Activated effector memory CD4-positive, alpha-beta T cell treated with anti-CD3 and anti-CD28 coated beads, Interleukin-2, amount 50 U/mL, for 16 hours (primary cell): ENCODE measurements around the gene G6PC3.
"Not testable (repeated sequence)": the region's sequence is repeated elsewhere in the genome, so short reads cannot be mapped to it uniquely, and the experiment has no call there.

Experiments used
- DNase-seq: peaks from one replicate; pipeline ENCODE4 v3.0.0-alpha.2; 2020

The G6PC3 gene

DNA sequence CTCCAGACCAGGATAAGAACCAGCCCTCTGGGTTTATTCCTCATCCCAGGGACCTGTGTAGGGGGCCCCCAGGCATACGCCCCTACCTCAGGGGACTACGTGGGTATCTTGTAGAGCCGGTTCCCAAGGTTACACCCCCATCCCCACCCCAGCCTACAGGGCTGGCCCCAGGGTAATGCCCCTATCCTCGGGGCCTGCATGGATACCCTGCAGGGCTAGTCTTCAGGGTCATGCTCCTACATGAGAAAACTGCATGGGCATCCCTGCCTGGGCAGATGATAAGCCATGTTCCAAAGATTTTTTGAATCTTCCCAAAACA is 38.7 kb downstream of the G6PC3 start:
- no peak for DNase-seq

DNA sequence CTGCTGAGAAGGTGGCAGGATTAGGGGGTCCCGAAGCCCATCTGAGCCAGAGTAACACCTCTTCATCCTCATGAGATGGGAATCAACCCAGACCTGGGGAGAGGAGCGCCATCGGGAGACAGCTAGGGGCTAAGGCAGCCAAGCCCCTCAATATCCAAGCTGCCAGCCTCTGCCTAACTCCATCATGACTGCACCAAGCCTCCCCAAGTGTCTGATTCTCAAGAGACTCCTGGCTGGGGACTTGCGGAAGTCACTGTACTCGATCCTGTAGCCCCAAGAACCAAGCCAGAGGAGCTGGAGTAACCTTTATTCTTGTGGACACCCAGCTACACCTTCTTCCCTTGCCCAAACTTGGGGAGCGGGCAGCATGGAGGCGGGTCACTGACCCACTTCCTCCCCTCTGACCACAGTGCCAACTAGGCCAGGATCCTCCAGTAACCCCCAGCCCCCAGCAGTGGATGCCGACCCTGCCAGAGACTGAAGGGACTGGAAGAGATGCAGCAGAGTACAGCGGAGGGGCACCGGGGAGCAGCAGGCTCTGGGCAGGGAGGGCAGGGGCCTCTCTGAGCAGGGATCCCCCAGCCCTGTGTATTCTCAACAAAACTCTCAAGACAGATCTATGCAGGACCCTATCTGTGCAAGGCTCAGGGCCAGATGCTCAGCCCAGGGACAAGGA is 39.6 kb downstream of the G6PC3 start:
- no peak for DNase-seq

DNA sequence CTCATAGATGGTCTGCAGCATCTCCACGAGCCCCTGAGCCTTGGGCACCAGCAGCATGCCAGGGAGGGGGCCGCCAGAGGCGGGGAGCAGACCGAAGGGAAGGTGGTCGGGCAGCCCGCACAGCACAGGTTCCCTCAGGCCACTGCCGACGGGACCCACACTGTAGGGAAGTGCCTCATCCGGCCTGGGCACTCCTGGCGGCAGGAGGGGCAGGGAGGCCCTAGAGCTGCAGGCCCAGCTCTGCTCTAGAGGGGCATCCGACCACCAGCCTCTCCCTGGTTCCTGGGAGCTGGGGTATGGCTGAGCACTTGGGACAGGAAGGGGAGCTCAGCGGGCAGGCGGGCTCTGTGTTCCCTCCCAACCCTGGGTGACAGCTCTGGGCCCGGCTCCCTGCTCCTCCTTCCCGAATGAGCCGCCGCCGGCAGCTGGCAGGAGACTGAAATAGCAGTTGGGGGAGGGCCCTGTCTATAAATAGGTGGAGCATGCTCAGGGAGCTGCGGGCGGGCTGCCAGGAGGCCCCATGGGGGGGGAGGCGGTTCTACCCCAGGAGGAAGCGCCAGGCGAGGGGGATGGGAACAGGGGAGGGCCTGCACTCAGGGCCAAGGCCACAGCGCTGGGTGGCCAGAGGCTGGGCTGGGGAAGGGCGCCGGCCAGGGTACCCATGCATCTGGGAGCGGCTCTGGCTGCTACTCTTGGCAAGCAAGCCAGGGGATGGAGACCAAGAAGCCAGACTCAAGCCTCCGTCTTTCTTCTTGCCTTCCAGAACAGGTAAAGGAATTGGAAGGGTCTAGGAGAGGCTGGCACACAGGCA is 40.5 kb downstream of the G6PC3 start:
- DNase-seq: peak; percentile 75

DNA sequence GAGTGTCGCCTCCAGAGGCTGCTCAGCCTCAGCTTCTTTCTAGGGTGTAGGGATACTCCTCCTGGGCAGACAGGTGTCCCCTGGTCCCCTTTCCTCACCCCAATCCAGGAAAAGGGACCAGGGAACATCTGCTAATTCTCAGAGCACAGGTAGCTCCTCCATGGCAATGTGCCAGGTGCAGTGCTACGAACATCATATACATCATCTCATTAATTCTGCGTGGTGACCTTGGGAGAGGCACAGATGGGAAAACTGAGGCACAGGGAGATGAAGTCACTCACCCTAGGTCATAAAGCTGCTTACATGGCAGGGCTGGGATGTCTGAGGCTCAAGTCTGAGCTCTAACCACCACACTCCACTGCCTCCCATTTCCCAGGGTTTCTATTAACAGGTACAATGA is 41.2 kb downstream of the G6PC3 start:
- no peak for DNase-seq

DNA sequence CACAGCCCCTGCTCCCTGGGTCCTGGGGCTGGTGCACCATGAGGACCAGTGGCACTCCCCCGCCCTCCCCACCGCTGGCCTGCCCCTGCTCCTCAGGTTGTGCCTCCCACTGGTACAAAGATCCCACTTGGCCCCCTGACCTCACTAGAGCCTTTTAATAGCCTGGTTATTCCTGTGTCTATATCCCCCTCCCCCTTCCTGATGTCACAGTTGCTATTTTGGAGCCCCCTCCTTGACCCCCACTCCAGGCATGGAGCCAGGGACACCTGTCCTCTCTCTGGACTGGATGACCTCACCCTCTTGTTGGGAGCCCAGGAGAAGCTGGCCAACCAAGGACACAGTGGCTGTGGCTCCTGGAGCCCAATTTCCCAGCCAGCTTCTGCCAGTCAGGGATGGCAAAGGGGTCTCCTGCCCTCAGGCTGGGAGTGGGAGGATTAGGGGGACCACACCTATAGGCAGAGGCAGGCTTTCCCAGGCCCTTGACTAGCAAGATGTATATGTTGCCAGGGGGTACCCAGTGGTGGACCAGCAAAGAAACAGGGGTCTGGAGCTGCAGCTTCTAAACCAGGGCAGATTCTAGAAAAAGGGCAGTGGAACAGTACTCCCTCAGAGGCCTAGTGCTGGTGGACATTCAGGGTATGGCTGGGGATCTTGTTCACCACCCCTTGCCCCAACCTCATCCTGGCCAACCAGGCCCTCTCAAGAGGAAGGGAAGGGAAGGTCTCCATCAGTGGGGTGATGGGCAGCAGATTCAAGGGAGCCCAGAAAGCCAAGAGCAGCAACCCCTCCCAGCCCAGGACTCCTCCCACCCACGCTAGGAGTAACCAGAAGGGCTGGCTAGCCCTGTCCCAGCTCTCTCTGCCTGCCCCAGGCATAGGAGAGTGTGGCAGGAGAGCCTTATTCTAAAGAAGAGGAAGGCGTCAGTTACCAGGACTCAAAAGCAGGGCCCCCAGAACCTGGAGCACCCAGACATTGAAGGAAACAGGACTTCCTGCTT is 42.0 kb downstream of the G6PC3 start:
- DNase-seq: no peak

DNA sequence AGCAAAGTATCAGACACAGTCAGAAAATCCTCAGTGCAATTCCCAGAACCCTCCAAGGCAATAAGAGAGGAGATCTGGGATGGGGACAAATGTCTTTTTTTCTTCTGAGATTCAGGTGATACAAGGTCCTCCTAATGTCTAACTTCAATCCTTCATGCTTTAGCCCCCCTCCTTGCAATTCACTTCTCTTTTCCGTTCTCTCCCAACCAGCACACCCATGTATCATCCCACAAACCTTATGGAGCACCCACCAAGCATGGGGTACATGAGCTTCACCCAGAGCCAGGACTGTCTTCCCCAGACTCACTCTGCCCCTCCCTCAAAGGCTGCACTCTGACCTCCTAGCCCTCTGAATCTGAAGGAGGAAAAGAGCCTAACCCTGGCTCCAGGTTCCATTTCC is 42.8 kb downstream of the G6PC3 start:
- no peak for DNase-seq

DNA sequence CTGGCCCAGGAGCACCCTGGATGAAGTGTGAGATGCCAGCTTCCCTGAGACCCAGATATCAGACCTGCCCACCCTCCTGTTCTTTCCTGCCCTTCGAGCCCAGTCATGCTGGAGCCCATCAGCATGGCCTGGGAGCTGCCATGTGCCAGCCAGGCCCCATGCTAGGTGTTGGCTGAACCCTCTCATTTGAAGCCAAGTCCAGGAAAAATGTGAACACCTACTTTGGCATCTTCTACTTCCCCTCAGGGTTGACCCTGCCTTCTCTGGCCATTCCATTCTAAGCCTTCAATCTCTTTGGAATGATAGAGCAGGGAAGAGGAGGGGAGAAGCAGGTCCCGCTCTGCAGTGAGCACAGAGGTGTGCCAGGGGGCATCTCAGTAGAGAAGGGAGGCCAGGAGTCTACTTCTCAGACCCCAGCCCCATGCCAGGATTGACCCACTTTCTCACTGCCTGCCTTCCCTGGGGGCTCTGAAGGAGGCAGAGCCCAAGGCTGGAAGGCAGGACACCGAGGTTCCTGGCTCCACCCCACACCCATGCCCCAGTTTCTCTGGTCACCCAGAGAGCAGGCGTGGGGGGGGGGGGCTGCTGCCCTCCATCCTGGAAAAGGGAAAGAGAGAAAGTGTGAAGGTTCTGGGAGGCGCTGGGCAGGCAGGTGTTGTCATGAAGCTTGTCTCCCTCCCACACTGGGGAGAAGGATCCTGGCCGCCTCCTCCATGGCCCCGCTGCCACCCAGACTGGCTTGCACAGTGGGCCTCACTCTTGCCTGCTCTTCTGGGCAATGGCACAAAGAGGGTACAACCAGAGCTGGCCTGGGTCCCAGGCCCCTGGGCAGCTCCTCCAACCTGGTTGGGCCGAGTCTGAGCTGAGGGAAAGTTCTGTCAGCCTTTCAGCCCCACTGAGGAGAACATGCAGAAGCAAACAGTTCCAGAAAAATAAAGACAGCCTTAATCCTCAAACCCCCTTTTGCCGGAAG is 43.6 kb downstream of the G6PC3 start:
- no peak for DNase-seq

DNA sequence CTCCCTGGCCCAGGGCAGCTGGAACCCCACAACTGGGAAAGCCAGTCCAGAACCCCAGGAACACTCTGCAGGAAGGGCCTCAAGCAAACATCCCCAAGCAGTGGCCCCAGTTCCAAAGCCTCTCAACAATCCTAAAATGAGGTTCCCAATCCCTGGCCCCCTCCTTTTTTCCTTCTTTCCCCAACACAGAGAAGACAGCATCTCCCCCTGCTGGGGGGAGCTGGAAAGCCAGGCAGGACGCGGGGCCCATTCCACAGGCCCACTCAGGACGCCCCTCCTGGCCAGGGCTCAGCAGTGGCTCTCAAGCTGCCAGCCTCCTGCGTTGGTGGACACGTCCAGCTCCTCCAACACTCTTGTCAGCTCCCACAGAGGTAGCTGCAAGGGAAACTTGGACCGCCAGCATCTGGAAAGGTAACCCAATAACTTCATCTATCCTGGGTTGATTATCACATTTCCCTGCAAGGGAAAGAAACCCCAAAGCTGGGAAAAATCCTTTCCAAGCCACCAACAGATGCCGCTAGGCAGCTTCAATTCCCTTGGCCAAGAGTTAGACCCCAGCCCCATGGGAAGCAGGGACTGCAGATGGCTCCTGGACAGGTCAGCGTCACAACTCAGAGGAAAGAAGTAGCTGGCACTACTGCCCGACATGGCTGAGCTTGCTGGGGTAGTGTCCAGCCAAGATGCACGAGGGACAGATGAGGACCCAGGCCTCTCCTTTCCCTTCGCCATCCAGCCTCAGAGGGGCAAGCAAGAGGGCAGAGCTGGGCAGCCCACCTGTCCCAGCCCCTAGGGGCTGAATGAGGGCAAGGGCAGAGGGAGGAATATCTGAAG is 45.3 kb downstream of the G6PC3 start:
- peak; percentile 68 for DNase-seq

DNA sequence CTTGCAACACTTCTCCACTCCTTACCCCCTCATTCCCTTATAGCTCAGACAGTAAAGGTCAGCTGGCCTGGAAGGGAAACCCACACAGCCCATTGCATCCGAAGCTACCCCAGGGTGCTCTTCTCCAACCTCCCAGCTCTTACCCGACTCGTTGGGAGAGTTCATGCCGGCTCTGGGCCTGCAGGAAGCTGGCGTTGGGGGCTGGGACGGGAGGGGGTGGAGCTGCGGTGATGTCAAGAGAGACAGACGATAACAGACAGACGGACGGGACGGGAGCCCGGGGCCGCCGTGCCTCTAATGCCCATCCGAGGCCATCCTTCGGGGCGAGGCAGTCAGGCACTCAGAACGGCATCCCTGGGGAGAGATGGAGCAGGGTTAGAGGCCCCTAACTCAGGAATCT is 46.8 kb downstream of the G6PC3 start:
- DNase-seq: no peak

DNA sequence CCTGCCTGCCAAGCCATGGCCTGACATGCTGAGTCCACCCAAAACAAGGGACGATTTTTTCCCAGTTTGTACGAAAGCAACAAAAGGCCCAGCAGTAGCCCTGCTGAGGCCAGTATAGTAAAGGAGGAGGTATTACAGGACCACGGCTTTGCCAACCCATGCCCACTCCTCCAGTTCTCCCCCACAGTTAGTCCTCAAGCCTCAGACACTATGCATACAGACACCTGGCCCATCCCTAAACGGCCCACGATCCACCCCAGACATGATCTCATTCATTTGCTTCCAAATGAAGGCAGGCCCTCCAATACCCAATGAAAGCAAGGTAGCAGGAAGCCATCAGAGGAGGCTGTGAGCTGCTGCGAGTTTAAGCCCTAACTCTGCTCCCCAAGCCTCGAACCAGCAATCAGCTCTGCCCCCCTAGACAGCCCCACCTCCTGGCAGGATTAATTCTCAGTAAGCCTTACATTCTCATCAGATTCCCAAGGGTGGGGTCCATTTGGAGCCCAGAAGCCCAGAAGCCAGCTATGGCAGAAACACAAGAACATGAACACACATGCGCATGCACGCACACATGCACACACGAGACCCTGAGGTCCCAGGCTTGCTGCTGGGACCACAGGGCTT is 48.0 kb downstream of the G6PC3 start:
- DNase-seq: no peak

DNA sequence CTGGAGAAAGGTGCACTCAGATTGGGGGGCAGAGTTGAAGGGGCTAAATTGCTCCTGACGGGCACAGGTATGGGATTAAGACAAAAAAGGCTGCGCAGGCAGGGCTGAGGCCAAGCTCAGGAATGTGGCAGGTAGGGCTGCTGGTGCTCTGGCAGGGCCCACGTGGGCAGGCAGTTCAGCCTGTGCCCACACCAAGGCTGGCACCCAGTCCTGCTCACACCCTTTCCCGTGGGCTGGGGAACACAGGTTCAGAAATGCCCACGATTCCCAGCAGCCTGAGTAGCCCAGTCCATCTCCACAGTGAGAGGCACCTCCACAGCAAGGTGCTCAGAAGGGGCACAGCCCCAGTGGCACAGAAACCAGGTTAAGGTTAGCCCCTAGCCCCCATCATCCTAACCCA is 48.5 kb downstream of the G6PC3 start:
- DNase-seq: no peak

DNA sequence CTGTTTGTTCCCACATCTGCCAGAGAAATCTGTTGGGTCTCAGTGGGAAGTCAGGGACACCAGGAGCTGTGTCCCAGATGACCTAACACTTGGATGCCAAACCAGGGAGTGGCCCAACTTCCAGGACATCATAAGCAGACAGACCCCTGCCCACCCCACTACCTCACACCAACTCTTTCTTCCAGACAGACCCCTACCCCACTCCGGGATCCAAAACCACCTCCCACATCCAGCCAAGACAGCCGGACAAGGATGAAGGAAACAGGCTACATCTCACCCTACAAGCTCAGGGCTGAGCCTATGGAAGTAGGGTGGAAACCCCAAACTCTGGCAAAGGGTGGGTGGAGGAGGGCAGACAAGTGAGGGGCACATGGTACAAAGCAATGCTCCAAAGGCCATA is 49.3 kb downstream of the G6PC3 start:
- DNase-seq: no peak

DNA sequence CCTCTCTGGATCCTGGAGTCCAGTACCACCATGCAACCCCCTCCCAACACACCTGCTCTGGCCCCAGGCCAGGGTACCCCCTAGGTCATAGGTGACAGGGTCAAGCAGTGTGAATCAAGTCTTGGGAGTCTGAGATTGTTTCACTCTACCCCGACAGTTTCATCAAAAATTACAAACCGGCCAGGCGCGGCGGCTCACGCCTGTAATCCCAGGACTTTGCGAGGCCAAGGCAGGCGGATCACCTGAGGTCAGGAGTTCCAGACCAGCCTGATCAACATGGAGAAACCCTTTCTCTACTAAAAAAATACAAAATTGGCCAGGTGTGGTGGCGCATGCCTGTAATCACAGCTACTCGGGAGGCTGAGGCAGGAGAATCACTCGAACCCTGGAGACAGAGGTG is 49.7 kb downstream of the G6PC3 start:
- DNase-seq: not testable (repeated sequence)

DNA sequence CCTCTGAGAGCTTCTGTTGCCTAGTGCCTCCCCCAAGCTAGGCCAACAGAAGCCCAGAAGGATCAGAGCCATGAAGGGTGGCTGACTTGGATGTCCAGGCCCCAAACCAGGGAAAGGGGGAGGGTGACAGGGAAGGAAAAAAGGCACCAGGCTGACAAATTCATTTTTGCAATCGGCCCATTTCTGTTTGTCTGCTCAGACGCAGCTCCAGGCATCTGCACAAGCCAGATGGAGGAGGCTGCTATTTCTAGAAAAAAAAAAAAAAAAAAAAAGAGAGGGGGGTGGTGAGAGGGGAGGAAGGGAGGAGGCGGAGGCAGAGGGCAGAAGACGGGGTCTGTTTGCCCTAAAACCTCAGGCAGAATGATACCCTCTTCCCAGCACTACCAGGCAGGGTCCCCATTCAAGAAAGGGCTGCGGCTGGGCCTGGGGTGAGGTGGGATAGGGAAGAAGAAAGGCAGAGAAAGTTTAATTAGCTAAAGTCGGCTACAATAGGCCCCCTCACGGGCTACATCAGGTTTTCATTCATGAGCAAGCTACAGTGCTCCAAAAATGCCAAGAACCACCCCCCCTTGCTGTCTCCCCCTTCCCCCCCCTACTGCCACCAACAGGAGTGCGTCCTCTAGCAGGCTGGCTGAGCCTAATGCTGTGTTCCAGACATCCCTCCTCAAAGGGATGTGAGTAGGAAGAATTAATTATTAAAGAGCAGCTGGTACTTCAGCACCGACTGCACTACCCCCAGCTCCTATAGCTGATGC is 50.5 kb downstream of the G6PC3 start:
- no peak for DNase-seq

DNA sequence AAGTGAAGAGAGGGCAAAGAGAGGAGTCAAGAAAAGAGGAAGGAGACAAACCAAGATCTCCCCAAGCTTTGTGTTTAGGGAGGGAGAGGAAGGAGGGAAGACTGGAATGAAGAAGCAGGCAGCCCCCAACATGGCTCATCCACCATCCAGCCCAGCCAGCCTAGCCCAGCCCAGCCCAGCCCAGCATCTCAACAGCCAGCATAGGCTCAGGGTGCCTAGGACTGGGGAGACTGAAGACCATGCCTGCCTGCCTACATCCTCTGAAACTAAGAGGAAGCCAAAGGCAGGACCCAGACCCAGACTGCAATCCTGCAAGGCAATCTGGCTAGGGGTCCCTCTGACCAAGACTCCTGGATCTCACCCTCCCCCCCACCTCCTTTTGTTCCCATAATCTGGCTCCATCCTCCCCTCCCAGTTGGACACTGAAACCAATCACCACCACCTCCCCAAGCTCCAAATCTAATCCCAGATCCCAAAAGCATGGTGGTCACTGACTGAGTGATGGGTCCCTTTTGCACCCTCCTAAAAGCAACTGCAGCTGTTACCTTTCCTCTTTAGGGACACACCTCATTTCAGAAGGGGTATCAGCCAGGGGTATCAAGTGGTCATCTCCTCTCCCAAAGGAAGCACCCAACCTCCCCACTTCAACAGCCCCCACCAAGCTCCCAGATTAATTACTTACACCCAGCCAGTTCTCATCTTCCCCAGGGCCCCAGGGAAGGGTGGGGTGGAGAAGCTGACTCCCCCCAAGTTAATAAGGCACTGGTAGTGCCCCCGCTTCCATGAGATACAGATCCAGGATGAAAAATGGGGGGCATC is 51.7 kb downstream of the G6PC3 start:
- no peak for DNase-seq

DNA sequence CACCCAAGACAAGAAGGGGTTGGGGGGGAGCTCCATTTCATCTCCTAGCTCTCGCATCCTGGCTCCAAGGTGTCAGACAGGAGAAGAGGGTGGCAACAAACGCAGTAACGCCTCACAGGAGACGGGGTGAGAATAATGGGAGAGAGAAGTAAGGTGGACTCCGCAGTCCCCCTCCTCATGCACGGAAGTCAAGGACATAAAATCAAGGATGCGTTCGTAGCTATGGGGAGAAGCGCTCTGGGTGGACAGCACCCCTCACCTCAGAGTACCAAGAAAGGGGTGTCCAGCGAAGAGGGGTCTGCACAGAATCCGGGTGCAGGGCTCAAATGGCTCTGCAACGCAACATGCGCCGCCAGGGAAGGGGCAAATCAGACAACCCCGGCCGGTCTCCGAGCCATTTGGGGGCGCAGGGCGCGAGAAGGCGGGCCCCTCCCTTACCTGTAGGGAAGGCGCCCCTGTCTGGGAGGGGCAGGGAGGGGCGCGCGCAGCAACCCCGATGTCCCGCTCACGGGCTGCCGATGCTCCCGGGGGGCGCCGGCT is 52.4 kb downstream of the G6PC3 start:
- peak; percentile 76 for DNase-seq

DNA sequence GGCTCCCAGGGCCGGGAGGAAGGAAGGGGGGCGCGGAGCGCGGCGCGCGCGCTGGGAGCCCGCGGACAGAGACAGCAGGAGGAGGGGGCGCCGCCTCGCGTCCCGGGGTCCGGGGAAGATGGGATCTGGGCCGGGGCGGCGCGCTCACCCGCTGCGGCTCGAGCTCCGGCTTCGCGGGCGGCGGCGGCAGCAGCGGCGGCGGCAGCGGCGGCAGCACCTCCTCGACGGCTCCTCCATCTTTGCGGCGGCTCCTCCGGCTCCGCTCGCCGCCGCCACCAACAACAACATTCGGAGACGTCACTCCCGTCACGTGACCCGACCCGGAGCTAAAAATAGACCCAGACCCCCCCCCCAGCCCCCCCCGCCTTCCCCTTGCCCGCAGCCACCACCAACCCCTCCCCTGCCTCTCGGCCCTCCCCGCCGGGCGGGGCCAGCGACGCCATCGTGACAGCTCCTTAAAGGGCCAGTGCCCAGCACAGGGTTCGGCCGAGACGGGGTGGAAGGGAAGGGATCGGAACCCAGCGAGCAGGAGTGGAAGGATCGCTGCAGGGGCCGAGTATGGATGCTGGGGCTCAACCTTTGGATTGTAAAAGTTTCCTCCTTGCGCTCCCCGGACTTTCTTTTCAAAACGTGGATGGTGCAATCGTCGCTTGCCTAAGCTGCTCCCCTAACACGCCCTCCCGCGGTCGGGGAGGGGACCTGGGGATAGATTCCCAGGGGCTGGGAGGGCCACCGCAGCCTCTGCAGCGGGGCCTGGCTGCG is 53.0 kb downstream of the G6PC3 start, which contains the start of gene HDAC5:
TSS of gene HDAC5 (minus strand) at position 286 of the 762 bp plus-strand sequence. CDS start 6,126 bp downstream, outside the sequence.
- peak; percentile 99 for DNase-seq

DNA sequence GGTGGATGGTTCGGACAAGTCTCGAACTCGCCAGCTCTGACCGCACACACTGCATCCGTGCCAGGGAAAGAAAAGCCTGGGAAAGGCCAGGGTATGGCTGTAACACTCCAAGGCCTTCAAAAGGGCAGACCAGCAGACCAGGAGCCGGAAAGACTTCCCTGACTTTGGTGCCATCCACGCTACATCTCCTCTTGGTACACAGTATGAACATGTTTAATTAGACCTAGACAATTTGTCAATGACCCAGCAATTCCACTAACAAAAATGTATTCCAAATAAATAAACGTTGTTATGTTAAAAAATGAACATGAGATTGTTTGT is 53.5 kb downstream of the G6PC3 start:
- DNase-seq: no peak
